HCT116 (cell line): ENCODE data around the gene FLT3. TPM values are rescaled to one million over a fixed set of nuclear protein-coding genes. Genes with fewer than 3 reads are reported as not detected.
A peak's percentile ranks its signal among the peaks of the same experiment; 100 is the strongest.

Experiments
- ATAC-seq: fragments of 200-7000 bp; cut with Tn5 transposase; 2 replicates; pipeline ENCODE4 v1.9.1; 2020; ENCODE audit warnings: mild to moderate bottlenecking, moderate library complexity
- BruUV-seq: library from RNA; stranded (reverse); fragments of 400-500 nt; replicated peaks from 2 replicates; lab custom pipeline; 2021; lab: Mats Ljungman, UMichigan
- CTCF ChIA-PET: fragments of 300-600 bp; sonication (Branson Sonifier 250); formaldehyde crosslinking; loops from one replicate; lab custom pipeline; 2021; ENCODE audit warnings: antibody characterized with exemption; lab: Charles Lee
- POLR2A ChIA-PET: fragments of 300-600, 350-600 bp; sonication (Branson Sonifier 250); formaldehyde crosslinking; loops from one replicate; lab custom pipeline; 2021; ENCODE audit warnings: antibody characterized with exemption; lab: Charles Lee
- RAD21 ChIA-PET, 2 experiments: fragments of 300-600 bp; sonication (Branson Sonifier 250); formaldehyde crosslinking; loops; one replicate each; lab custom pipeline; 2023; ENCODE audit warnings: low total read pairs in 2 of 2; ENCODE audit not compliant: uncharacterized antibody in 2 of 2, unreplicated experiment in 2 of 2, low non-redundant PET in 1 of 2; lab: Charles Lee
- DNase-seq: peaks from one replicate; pipeline ENCODE4 v3.0.0-alpha.2; 2010; ENCODE audit warnings: low read depth, low spot score
- H2AFZ ChIP-seq: fragments of 200-600 bp; shearing (Covaris generic), sonication (generic); 2 replicates; pipeline ENCODE4 v1.6.1; 2017; ENCODE audit warnings: low read depth, mixed run types, mixed read lengths, antibody characterized with exemption, low read length; ENCODE audit not compliant: poor library complexity, severe bottlenecking
- H3K27ac ChIP-seq: 2 replicates; pipeline ENCODE4 v1.5.1; 2012; ENCODE audit warnings: low read depth, low read length
- H3K27me3 ChIP-seq: fragments of 200-600 bp; sonication (generic); 2 replicates; pipeline ENCODE4 v1.6.1; 2016; ENCODE audit warnings: mixed run types, low read length, mixed read lengths; ENCODE audit not compliant: insufficient read depth
- H3K36me3 ChIP-seq, 2 experiments: fragments of 200-500 bp in 1 of 2; fragments of 200-600 bp in 1 of 2; sonication (Bioruptor generic) in 1 of 2; sonication (generic) in 1 of 2; 2 replicates each; pipeline versions ENCODE4 v1.5.1 to v1.6.1; 2014 to 2016; ENCODE audit warnings: low read length in 2 of 2, inconsistent platforms in 1 of 2, mixed read lengths in 1 of 2, mixed run types in 1 of 2; ENCODE audit not compliant: insufficient read depth in 2 of 2, control insufficient read depth in 1 of 2
- H3K4me1 ChIP-seq, 2 experiments: fragments of 200-600 bp in 1 of 2; sonication (generic) in 1 of 2; 2 replicates each; pipeline versions ENCODE4 v1.5.1 to v1.6.1; 2012 to 2017; ENCODE audit warnings: low read length in 2 of 2, inconsistent platforms in 1 of 2, mild to moderate bottlenecking in 1 of 2, mixed read lengths in 1 of 2, mixed run types in 1 of 2, moderate library complexity in 1 of 2; ENCODE audit not compliant: insufficient read depth in 2 of 2, control insufficient read depth in 1 of 2
- H3K4me2 ChIP-seq: fragments of 200-600 bp; sonication (generic); 2 replicates; pipeline ENCODE4 v1.6.1; 2017; ENCODE audit warnings: mixed run types, low read length, mixed read lengths
- H3K4me3 ChIP-seq, 2 experiments: fragments of 200-600 bp in 1 of 2; sonication (generic) in 1 of 2; replicated peaks in 1 of 2; 2 replicates each; pipeline ENCODE4 v1.5.1; 2011 to 2016; ENCODE audit warnings: low read length in 2 of 2, control low read depth in 1 of 2, low read depth in 1 of 2, mild to moderate bottlenecking in 1 of 2, mixed read lengths in 1 of 2, mixed run types in 1 of 2
- H3K79me2 ChIP-seq: fragments of 200-600 bp; sonication (generic); 2 replicates; pipeline ENCODE4 v1.6.1; 2017; ENCODE audit warnings: mild to moderate bottlenecking, mixed run types, low read length, moderate library complexity, mixed read lengths; ENCODE audit not compliant: insufficient read depth
- H3K9ac ChIP-seq: fragments of 200-600 bp; sonication (generic); 2 replicates; pipeline ENCODE4 v1.6.1; 2016; ENCODE audit warnings: low read length, mixed read lengths
- H3K9me2 ChIP-seq: fragments of 200-600 bp; sonication (generic), shearing (Covaris generic); 2 replicates; pipeline ENCODE4 v1.6.1; 2017; ENCODE audit warnings: mixed run types, mild to moderate bottlenecking, moderate library complexity; ENCODE audit not compliant: insufficient read depth
- H3K9me3 ChIP-seq, 2 experiments: fragments of 200-500 bp in 1 of 2; fragments of 200-600 bp in 1 of 2; sonication (Bioruptor generic) in 1 of 2; sonication (generic) in 1 of 2; 2 replicates each; pipeline ENCODE4 v1.6.1; 2014 to 2017; ENCODE audit warnings: low read length in 2 of 2, mixed read lengths in 2 of 2, inconsistent platforms in 1 of 2, low read depth in 1 of 2, mild to moderate bottlenecking in 1 of 2, mixed run types in 1 of 2, moderate library complexity in 1 of 2; ENCODE audit not compliant: control insufficient read depth in 1 of 2, insufficient read depth in 1 of 2
- H4K20me1 ChIP-seq: fragments of 200-600 bp; sonication (generic), shearing (Covaris generic); 2 replicates; pipeline ENCODE4 v1.6.1; 2017; ENCODE audit warnings: mixed run types, mild to moderate bottlenecking, moderate library complexity; ENCODE audit not compliant: insufficient read depth
- ATF3 ChIP-seq: IDR thresholded peaks from 2 replicates; pipeline ENCODE4 v1.6.1; 2012
- CTCF ChIP-seq, 3 experiments: fragments of 200-600 bp in 1 of 3; sonication (generic) in 1 of 3; IDR thresholded peaks in 2 of 3; conservative IDR thresholded peaks in 1 of 3; 2 replicates each; pipeline ENCODE4 v1.5.1; 2012 to 2017; ENCODE audit warnings: low read depth in 2 of 3, low read length in 2 of 3, antibody characterized with exemption in 1 of 3, borderline replicate concordance in 1 of 3, control low read depth in 1 of 3, mild to moderate bottlenecking in 1 of 3, mixed read lengths in 1 of 3, mixed run types in 1 of 3, moderate library complexity in 1 of 3; ENCODE audit not compliant: insufficient read depth in 1 of 3
- EGR1 ChIP-seq: IDR thresholded peaks from 2 replicates; pipeline ENCODE4 v1.6.1; 2012; ENCODE audit warnings: low read depth
- ELF1 ChIP-seq: IDR thresholded peaks from 2 replicates; pipeline ENCODE4 v1.6.1; 2012; ENCODE audit warnings: low read depth, borderline replicate concordance
- EZH2phosphoT487 ChIP-seq: fragments of 200-600 bp; IDR thresholded peaks from 2 replicates; pipeline ENCODE4 v1.6.1; 2018; ENCODE audit warnings: antibody characterized with exemption, borderline replicate concordance
- FOSL1 ChIP-seq: IDR thresholded peaks from 2 replicates; pipeline ENCODE4 v1.6.1; 2012; ENCODE audit warnings: low read depth
- JUND ChIP-seq: IDR thresholded peaks from 2 replicates; pipeline ENCODE4 v1.6.1; 2012
- MAX ChIP-seq: IDR thresholded peaks from 2 replicates; pipeline ENCODE4 v1.6.1; 2012
- POLR2AphosphoS5 ChIP-seq: IDR thresholded peaks from 2 replicates; pipeline ENCODE4 v1.6.1; 2011; ENCODE audit warnings: mild to moderate bottlenecking, low read depth, low read length, moderate library complexity
- REST ChIP-seq: IDR thresholded peaks from 2 replicates; pipeline ENCODE4 v1.6.1; 2012; ENCODE audit warnings: low read depth
- YY1 ChIP-seq: IDR thresholded peaks from 2 replicates; pipeline ENCODE4 v1.6.1; 2011; ENCODE audit warnings: low read length, low read depth, moderate library complexity, mild to moderate bottlenecking; ENCODE audit not compliant: insufficient replicate concordance; ENCODE audit errors: extremely low read depth
- ZFX ChIP-seq: fragments of 450-650 bp; IDR thresholded peaks from 2 replicates; pipeline ENCODE4 v1.6.1; 2017
- intact Hi-C: fragments of 100-400 bp; cut with micrococcal nuclease; formaldehyde crosslinking; loops from 2 replicates; pipeline ENCODE4 v1.10.0; 2022
- total RNA-seq: library from RNA; stranded (reverse); gene quantifications from one replicate; pipeline ENCODE4 v1.2.1, GENCODE V29; 2021; ENCODE audit not compliant: unreplicated experiment

FLT3 gene
- total RNA-seq, 1 experiment from 2014 or later = 0.17 TPM

- ATAC-seq = peak; percentile 76
- no peaks in the 10 kb centered on the region for H4K20me1 ChIP-seq
- no peaks in the 10 kb centered on the region for H3K9me3 ChIP-seq
- H3K9ac ChIP-seq = no peak overlapping the region
- H3K79me2 ChIP-seq = no peaks in the 10 kb centered on the region
- intact Hi-C loops = no loop called here
- peak; percentile 22 for DNase-seq
- H3K27ac ChIP-seq = no peak overlapping the region
- TF ChIP-seq ZFX (no peak), FOSL1 (0 out of 2 replicates have a peak, but pooled peaks have one; percentile 11), EGR1 (no peak), JUND (0 out of 2 replicates have a peak, but pooled peaks have one; percentile 38)
- TF ChIP-seq, all 23 proteins: peak for 2
- POLR2A ChIA-PET = no interaction called here
- RAD21 ChIA-PET = no interaction called here
- H3K4me1 ChIP-seq = peaks cover 11 to 27% of the 10 kb centered on the region in 2 experiments
- BruUV-seq = no TSS peak
- no peaks in the 10 kb centered on the region for H3K27me3 ChIP-seq
- no peak overlapping the region for H3K4me3 ChIP-seq
- no peaks in the 10 kb centered on the region for H3K9me2 ChIP-seq
- no peaks in the 10 kb centered on the region for H3K36me3 ChIP-seq
- H3K4me2 ChIP-seq = peak overlapping the region; percentile 58
- H2AFZ ChIP-seq = peak overlapping the region; percentile 80
- CTCF ChIA-PET = no interaction called here
These were observed 65.1 kb downstream of the FLT3 start for GRCh38 chr13:28035146-28035782.

- no peak overlapping the region for H3K27ac ChIP-seq
- H4K20me1 ChIP-seq = no peaks in the 10 kb centered on the region
- no peak for DNase-seq
- H3K4me2 ChIP-seq = no peak overlapping the region
- no peaks in the 10 kb centered on the region for H3K79me2 ChIP-seq
- ChIA-PET RAD21 (no interaction called here), CTCF (no interaction called here), POLR2A (no interaction called here)
- no peak overlapping the region for H2AFZ ChIP-seq
- no peaks in the 10 kb centered on the region for H3K9me3 ChIP-seq
- H3K9ac ChIP-seq = no peak overlapping the region
- H3K27me3 ChIP-seq = no peaks in the 10 kb centered on the region
- H3K4me1 ChIP-seq = peaks cover 11 to 27% of the 10 kb centered on the region in 2 experiments
- no peak for TF ChIP-seq FOSL1
- no peak for TF ChIP-seq POLR2AphosphoS5
- no peak for TF ChIP-seq ELF1
- TF ChIP-seq JUND = no peak
- no peak for TF ChIP-seq ATF3
- TF ChIP-seq EZH2phosphoT487 = no peak
- no peak for TF ChIP-seq YY1
- TF ChIP-seq REST = no peak
- no peak for TF ChIP-seq MAX
- no peak for TF ChIP-seq ZFX
- no peak for TF ChIP-seq EGR1
- TF ChIP-seq CTCF (IDR thresholded peaks at IDR 0.05 in 2 of 3, conservative IDR thresholded peaks at IDR 0.05 in 1 of 3; ENCODE audit: borderline replicate concordance in 1 of 3, insufficient read depth in 1 of 3, low read depth in 2 of 3, low read length in 2 of 3) = no peak
- no peak for ATAC-seq
- no peak overlapping the region for H3K4me3 ChIP-seq
- H3K36me3 ChIP-seq = no peaks in the 10 kb centered on the region
- intact Hi-C loops = no loop called here
- no TSS peak for BruUV-seq
- H3K9me2 ChIP-seq = no peaks in the 10 kb centered on the region
These were observed 66.3 kb downstream of the FLT3 start for GRCh38 chr13:28033894-28034655.
